H4 (cell line): ENCODE data around the gene WSB2. TPM values are rescaled to one million over a fixed set of nuclear protein-coding genes. Genes with fewer than 3 reads are reported as not detected.

ENCODE experiments used
- DNase-seq: peaks from one replicate; pipeline ENCODE4 v3.0.0-alpha.2; 2015; ENCODE audit warnings: low spot score
- total RNA-seq: library from RNA; depleted of rRNA; stranded (reverse); fragments of >200 nt; shearing (Covaris generic); gene quantifications from 2 replicates; pipeline ENCODE4 v1.2.3, GENCODE V29; 2014

The WSB2 gene
- total RNA-seq, 1 experiment from 2014 or later: 178 TPM

- DNase-seq: no peak
These were observed 1.2 kb upstream of the WSB2 start for GRCh38 chr12:118061873-118062843.

GRCh38 chr12:118060301-118061010 is 523 bp downstream of the WSB2 start:
- no peak for DNase-seq

GRCh38 chr12:118059341-118060191 is 1.4 kb downstream of the WSB2 start:
- DNase-seq: no peak

- DNase-seq: no peak
These were observed 2.1 kb downstream of the WSB2 start for GRCh38 chr12:118058881-118059280.

GRCh38 chr12:118058227-118058626 is 2.8 kb downstream of the WSB2 start:
- DNase-seq: no peak

- DNase-seq: peak; percentile 22
These were observed 4.9 kb downstream of the WSB2 start for GRCh38 chr12:118055865-118056773.

- peak; percentile 74 for DNase-seq
These were observed 5.8 kb downstream of the WSB2 start for GRCh38 chr12:118055144-118055557.

GRCh38 chr12:118053071-118053985 is 7.7 kb downstream of the WSB2 start:
- no peak for DNase-seq

- DNase-seq: peak; percentile 99
These were observed 8.5 kb downstream of the WSB2 start for GRCh38 chr12:118052324-118053070.

GRCh38 chr12:118050972-118051910 is 9.7 kb downstream of the WSB2 start:
- no peak for DNase-seq

- DNase-seq: no peak
These were observed 14.5 kb downstream of the WSB2 start for GRCh38 chr12:118046430-118046829.

- DNase-seq: no peak
These were observed 16.4 kb downstream of the WSB2 start for GRCh38 chr12:118044577-118044976.

- DNase-seq: no peak
These were observed 16.9 kb downstream of the WSB2 start for GRCh38 chr12:118044075-118044474.

- no peak for DNase-seq
These were observed 18.9 kb downstream of the WSB2 start for GRCh38 chr12:118042091-118042490.

- DNase-seq: no peak
These were observed 22.8 kb downstream of the WSB2 start for GRCh38 chr12:118038137-118038536.

GRCh38 chr12:118036672-118037411 is 24.1 kb downstream of the WSB2 start:
- DNase-seq: no peak
